HEK293T (cell line): ENCODE results near the gene MAPK13.

ENCODE experiments used
- CTCF ChIA-PET: fragments of 350-600 bp; formaldehyde crosslinking; extraction: SDS; loops from one replicate; lab custom pipeline; 2021; ENCODE audit warnings: antibody characterized with exemption, inconsistent platforms; lab: Yijun Ruan, JAX
- POLR2A ChIA-PET: fragments of 350-600 bp; formaldehyde crosslinking; extraction: SDS; loops from one replicate; lab custom pipeline; 2020; ENCODE audit warnings: antibody characterized with exemption, inconsistent platforms; lab: Yijun Ruan, JAX
- DNase-seq: peaks from one replicate; pipeline ENCODE4 v3.0.0; 2012; ENCODE audit warnings: mixed read lengths; ENCODE audit errors: extremely low spot score
- ARNT ChIP-seq: fragments of 450-650 bp; IDR thresholded peaks from 2 replicates; pipeline ENCODE4 v1.6.1; 2017; ENCODE audit warnings: mild to moderate bottlenecking
- BHLHE40 ChIP-seq: fragments of 450-650 bp; IDR thresholded peaks from 2 replicates; pipeline ENCODE4 v1.6.1; 2016; ENCODE audit warnings: mild to moderate bottlenecking, moderate library complexity, borderline replicate concordance
- CTBP1 ChIP-seq: fragments of 450-650 bp; IDR thresholded peaks from 2 replicates; pipeline ENCODE4 v1.6.1; 2016; ENCODE audit warnings: borderline replicate concordance
- ELF4 ChIP-seq: fragments of 450-650 bp; IDR thresholded peaks from 2 replicates; pipeline ENCODE4 v1.6.1; 2017; ENCODE audit warnings: antibody characterized with exemption
- FOXA1 ChIP-seq: fragments of 450-650 bp; IDR thresholded peaks from 2 replicates; pipeline ENCODE4 v1.6.1; 2016; ENCODE audit warnings: mild to moderate bottlenecking
- FOXK2 ChIP-seq: fragments of 450-650 bp; IDR thresholded peaks from 2 replicates; pipeline ENCODE4 v1.6.1; 2016; ENCODE audit warnings: mild to moderate bottlenecking
- FOXM1 ChIP-seq: fragments of 450-650 bp; IDR thresholded peaks from 2 replicates; pipeline ENCODE4 v1.6.1; 2017; ENCODE audit warnings: mild to moderate bottlenecking, borderline replicate concordance
- HDGF ChIP-seq: fragments of 450-650 bp; IDR thresholded peaks from 2 replicates; pipeline ENCODE4 v1.6.1; 2017; ENCODE audit warnings: antibody characterized with exemption, borderline replicate concordance
- L3MBTL2 ChIP-seq: fragments of 450-650 bp; conservative IDR thresholded peaks from 2 replicates; pipeline ENCODE4 v1.6.1; 2016; ENCODE audit warnings: mild to moderate bottlenecking
- LEF1 ChIP-seq: fragments of 450-650 bp; IDR thresholded peaks from 2 replicates; pipeline ENCODE4 v1.6.1; 2017; ENCODE audit warnings: mild to moderate bottlenecking, borderline replicate concordance
- NFRKB ChIP-seq: fragments of 450-650 bp; IDR thresholded peaks from 2 replicates; pipeline ENCODE4 v1.6.1; 2016; ENCODE audit warnings: mild to moderate bottlenecking, moderate library complexity
- PKNOX1 ChIP-seq: fragments of 450-650 bp; IDR thresholded peaks from 2 replicates; pipeline ENCODE4 v1.6.1; 2016
- SP1 ChIP-seq: fragments of 450-650 bp; IDR thresholded peaks from 2 replicates; pipeline ENCODE4 v1.6.1; 2017
- SUZ12 ChIP-seq: fragments of 450-650 bp; IDR thresholded peaks from 2 replicates; pipeline ENCODE4 v1.6.1; 2016; ENCODE audit warnings: mild to moderate bottlenecking
- TARDBP ChIP-seq: fragments of 450-650 bp; IDR thresholded peaks from 2 replicates; pipeline ENCODE4 v1.6.1; 2016
- ZNF384 ChIP-seq: fragments of 450-650 bp; IDR thresholded peaks from 2 replicates; pipeline ENCODE4 v1.6.1; 2016

MAPK13 gene

GRCh38 chr6:36094753-36095496 is 35.4 kb upstream of the MAPK13 start:
- peak; percentile 81 for DNase-seq
- TF ChIP-seq FOXA1 (no peak), L3MBTL2 (no peak)
- ChIA-PET CTCF (interaction anchor here (0.6 to 2.2 kb wide), 14 partner anchors 8 to 730 kb away, joined by 3 to 23 read pairs (median 4); partner anchors contain the start of gene MAPK14), POLR2A (interaction anchor here (0.5 to 1.9 kb wide), 2 partner anchors 67 to 322 kb away, joined by 3 to 16 read pairs; partner anchors contain the start of gene MAPK14)

- ChIA-PET CTCF (interaction anchor here (0.6 to 2.2 kb wide), 10 partner anchors 7 to 731 kb away, joined by 3 to 23 read pairs (median 6); partner anchors contain the start of gene MAPK14), POLR2A (interaction anchor here (0.5 to 1.9 kb wide), 2 partner anchors 68 to 323 kb away, joined by 3 to 16 read pairs; partner anchors contain the start of gene MAPK14)
- DNase-seq = no peak
- no peak for TF ChIP-seq CTBP1
- TF ChIP-seq NFRKB = no peak
- TF ChIP-seq FOXA1 = no peak
- no peak for TF ChIP-seq SUZ12
- TF ChIP-seq FOXM1 = no peak
- TF ChIP-seq L3MBTL2 = no peak
- TF ChIP-seq FOXK2 = no peak
- TF ChIP-seq BHLHE40 = no peak
- TF ChIP-seq HDGF = no peak
Observed at GRCh38 chr6:36095497-36096391, 34.6 kb upstream of the MAPK13 start.

DNA sequence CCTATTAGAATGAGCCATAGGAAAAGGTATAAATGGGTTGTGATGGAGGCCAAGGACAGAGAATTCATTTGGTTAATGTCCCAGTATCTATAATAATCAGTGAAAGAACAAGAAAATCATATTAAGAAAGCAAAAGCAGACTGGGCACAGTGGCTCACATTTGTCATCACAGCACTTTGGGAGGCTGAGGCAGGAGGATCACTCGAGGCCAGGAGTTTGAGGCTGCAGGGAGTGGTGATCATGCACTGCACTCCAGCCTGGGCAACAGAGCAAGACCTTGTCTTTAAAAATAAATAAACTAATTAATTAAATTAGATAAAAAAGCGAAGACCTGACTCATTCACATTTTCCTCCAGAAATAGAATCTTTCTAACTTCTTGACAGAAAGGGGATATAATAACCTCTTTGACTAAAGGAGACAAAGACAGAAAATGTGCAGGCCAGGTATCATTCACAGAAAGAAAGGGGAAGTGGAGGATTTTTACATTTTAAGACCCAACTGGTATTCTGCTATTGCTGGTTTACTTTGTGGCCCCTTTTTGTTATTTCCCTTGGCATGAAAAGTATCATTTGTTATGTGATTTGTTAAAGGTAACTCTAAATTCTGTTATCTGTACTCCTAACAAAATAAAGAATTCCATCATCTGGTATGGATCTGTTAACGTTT is 31.9 kb upstream of the MAPK13 start:
- ChIA-PET POLR2A (interaction anchor here (1.5 kb wide), 1 partner anchor 71 kb away, joined by 6 read pairs; the partner anchor contains the start of gene MAPK14), CTCF (no interaction called here)
- TF ChIP-seq SP1 (no peak), ARNT (no peak), NFRKB (no peak), ZNF384 (no peak), FOXA1 (no peak), CTBP1 (no peak), FOXM1 (no peak), SUZ12 (no peak), ELF4 (no peak), LEF1 (no peak), FOXK2 (no peak), BHLHE40 (no peak)
- DNase-seq = no peak

DNA sequence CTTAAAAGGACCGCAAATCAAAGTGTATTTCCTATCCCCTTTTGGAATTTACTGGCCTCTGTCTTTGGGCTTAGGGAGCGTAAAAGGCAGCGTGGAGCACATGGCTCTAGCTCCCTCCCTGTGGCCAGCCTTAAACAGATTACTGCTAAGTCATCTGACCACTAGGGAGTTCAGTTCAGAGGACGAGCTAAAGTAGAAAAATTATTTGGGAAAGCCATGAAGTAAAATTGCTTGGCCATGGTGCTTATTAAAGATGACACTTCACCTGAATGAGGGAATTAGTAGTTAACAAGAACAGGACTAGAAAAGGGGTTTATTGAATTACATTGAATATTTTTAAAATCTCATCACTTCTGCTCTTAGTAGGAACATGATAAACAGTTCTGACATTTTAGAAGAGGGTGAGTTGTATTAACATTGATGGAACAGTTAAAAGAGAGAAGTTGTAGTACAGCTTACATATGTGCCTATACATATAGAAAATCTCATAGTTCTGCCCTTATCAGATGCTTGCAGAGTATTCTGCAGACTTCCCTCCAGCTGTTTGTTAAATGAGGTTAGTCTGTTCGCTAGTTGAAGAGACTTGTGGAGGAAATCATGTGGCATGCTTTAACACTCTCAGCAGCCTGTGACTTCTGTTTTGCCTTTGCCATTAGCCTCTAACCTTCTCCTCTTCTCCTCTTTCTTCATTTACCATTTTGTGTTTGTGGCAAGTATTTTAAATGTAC is 31.2 kb upstream of the MAPK13 start:
- no peak for DNase-seq
- ChIA-PET CTCF (no interaction called here), POLR2A (no interaction called here)
- TF ChIP-seq ARNT = no peak
- no peak for TF ChIP-seq NFRKB
- no peak for TF ChIP-seq SUZ12
- TF ChIP-seq TARDBP = no peak
- no peak for TF ChIP-seq FOXK2
- no peak for TF ChIP-seq PKNOX1
- no peak for TF ChIP-seq CTBP1
- TF ChIP-seq BHLHE40 = no peak
- no peak for TF ChIP-seq SP1
- no peak for TF ChIP-seq FOXA1
- no peak for TF ChIP-seq ELF4
- TF ChIP-seq HDGF = no peak

DNA sequence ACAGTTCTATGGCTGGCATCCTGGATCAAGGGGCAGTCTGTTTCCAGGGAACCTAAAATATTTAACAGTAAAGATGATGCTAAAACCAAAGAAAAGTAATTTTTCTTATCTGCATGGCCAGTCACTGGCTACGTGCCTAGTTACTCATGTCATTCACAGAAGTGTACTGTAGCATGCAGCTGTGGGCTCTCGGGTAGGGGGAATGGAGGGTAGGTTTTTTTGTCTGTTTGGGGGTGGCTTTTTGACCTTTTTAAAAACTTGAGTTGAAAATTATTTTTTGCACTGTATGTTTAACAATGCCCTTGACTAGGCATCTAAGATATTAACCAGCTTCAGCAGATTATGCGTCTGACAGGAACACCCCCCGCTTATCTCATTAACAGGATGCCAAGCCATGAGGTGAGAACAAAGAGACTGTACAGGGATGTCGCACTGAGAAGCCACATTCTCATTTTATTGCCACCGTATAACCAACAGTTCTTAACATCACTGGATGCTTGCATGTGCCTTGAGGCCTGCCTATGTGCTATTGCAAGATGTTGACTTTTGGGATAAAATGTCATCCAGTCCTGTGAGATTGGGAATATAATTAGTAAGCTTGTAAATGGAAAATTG is 30.3 kb upstream of the MAPK13 start:
- ChIA-PET CTCF (no interaction called here), POLR2A (no interaction called here)
- TF ChIP-seq BHLHE40 (no peak), SP1 (no peak), CTBP1 (no peak), NFRKB (no peak), TARDBP (no peak), HDGF (no peak), ARNT (no peak), ZNF384 (no peak), FOXM1 (no peak), PKNOX1 (no peak), LEF1 (no peak), L3MBTL2 (no peak), FOXK2 (no peak), FOXA1 (no peak), ELF4 (no peak), SUZ12 (no peak)
- DNase-seq = no peak
